Measurements from ENCODE around the gene PPP3R1.

PPP3R1 gene

DNA sequence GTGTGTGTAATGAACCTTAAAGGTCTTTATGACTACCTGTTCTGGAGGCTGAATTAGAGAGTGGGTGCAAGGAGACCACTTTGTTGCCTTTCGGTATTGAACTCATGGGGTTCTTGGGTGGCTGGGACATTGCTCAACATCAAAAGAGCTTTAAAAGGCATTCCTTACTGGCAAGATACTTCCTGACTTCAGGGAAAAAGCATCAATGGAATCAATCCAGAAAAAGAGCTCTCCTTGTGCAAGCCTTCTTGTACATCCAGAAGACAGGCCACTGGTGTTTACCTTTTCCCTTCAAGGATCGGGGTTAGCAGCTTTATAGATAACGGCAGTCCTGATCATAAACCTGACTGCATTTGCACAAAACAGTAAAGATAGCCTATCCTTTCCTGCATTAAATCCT, 85.1 kb downstream of the PPP3R1 start:
- Histone ChIP-seq H3K4me3 (ENCODE audit: low read depth, low read length) (no peak overlapping the region), H3K27ac (ENCODE audit: extremely low read depth, low read depth, low read length) (no peak overlapping the region), H3K9me3 (ENCODE audit: control insufficient read depth, insufficient read depth, low read depth, low read length) (no peaks in the 10 kb centered on the region), H3K36me3 (ENCODE audit: control insufficient read depth in 2 of 2, insufficient read depth in 1 of 2, low read length in 2 of 2) (peaks cover 32 to 74% of the 10 kb centered on the region in 2 experiments), H3K4me1 (ENCODE audit: control insufficient read depth, insufficient read depth, low read length) (peaks cover 7% of the 10 kb centered on the region)
- ChIA-PET POLR2A (interaction anchor here (2.0 kb wide), 1 partner anchor 9 kb away, joined by 7 read pairs; the partner anchor contains the start of gene PNO1), CTCF (interaction anchor here (0.8 to 1.9 kb wide), 5 partner anchors 9 to 114 kb away, joined by 3 to 5 read pairs (median 4); no protein-coding TSS in a partner anchor)
- TF ChIP-seq OSR2 (tag by site-specific recombination; IDR thresholded peaks at IDR 0.05), result no peak
- TF ChIP-seq ZNF792 (tag by site-specific recombination; IDR thresholded peaks at IDR 0.05), result no peak
- no peak for TF ChIP-seq GLIS1 (tag by site-specific recombination; IDR thresholded peaks at IDR 0.05)
- no peak for TF ChIP-seq ZBTB17 (tag by site-specific recombination; IDR thresholded peaks at IDR 0.05)
- no peak for TF ChIP-seq ZNF518A (tag by site-specific recombination; conservative IDR thresholded peaks at IDR 0.05; ENCODE audit: low read depth)
- no peak for TF ChIP-seq ZNF560 (tag by site-specific recombination; IDR thresholded peaks at IDR 0.05; ENCODE audit: borderline replicate concordance)
- TF ChIP-seq FEZF1 (tag by site-specific recombination; IDR thresholded peaks at IDR 0.05), result no peak
- no peak for TF ChIP-seq ZNF623 (tag by site-specific recombination; IDR thresholded peaks at IDR 0.05)
- no peak for TF ChIP-seq ZNF248 (tag by site-specific recombination; IDR thresholded peaks at IDR 0.05)
- TF ChIP-seq HOXD13 (CRISPR knock-in tag; IDR thresholded peaks at IDR 0.05; ENCODE audit: borderline replicate concordance), result no peak
- TF ChIP-seq ZNF544 (tag by site-specific recombination; IDR thresholded peaks at IDR 0.05), result no peak
- TF ChIP-seq PRDM6 (tag by site-specific recombination; IDR thresholded peaks at IDR 0.05), result no peak
- no peak for TF ChIP-seq ZNF791 (tag by site-specific recombination; IDR thresholded peaks at IDR 0.05)
- TF ChIP-seq ZBTB21 (tag by site-specific recombination; IDR thresholded peaks at IDR 0.05), result no peak
- TF ChIP-seq IKZF3 (tag by site-specific recombination; IDR thresholded peaks at IDR 0.05), result no peak

- Histone ChIP-seq H3K27ac (ENCODE audit: extremely low read depth, low read depth, low read length) (no peak overlapping the region), H3K36me3 (ENCODE audit: control insufficient read depth in 2 of 2, insufficient read depth in 1 of 2, low read length in 2 of 2) (peaks cover 50 to 69% of the 10 kb centered on the region in 2 experiments), H3K9me3 (ENCODE audit: control insufficient read depth, insufficient read depth, low read depth, low read length) (no peaks in the 10 kb centered on the region), H3K4me3 (ENCODE audit: low read depth, low read length) (no peak overlapping the region), H3K4me1 (ENCODE audit: control insufficient read depth, insufficient read depth, low read length) (peaks cover 6% of the 10 kb centered on the region)
- ChIA-PET POLR2A (no interaction called here), CTCF (interaction anchor here (0.5 kb wide), 1 partner anchor 586 kb away, joined by 3 read pairs; no protein-coding TSS in a partner anchor)
- TF ChIP-seq ZBTB8A (tag by site-specific recombination; IDR thresholded peaks at IDR 0.05) (no peak), ZBTB20 (tag by site-specific recombination; IDR thresholded peaks at IDR 0.05) (no peak), ZNF2 (tag by site-specific recombination; IDR thresholded peaks at IDR 0.05) (no peak), HOXC10 (CRISPR knock-in tag; IDR thresholded peaks at IDR 0.05) (no peak), KLF10 (tag by site-specific recombination; IDR thresholded peaks at IDR 0.05) (no peak), ZNF169 (tag by site-specific recombination; IDR thresholded peaks at IDR 0.05) (no peak), ZNF302 (tag by site-specific recombination; IDR thresholded peaks at IDR 0.05; ENCODE audit: low read depth) (no peak), ZNF830 (tag by site-specific recombination; IDR thresholded peaks at IDR 0.05; ENCODE audit: low read depth) (no peak), ZNF843 (tag by site-specific recombination; IDR thresholded peaks at IDR 0.05) (no peak), YY2 (tag by site-specific recombination; IDR thresholded peaks at IDR 0.05) (no peak), ZNF239 (tag by site-specific recombination; IDR thresholded peaks at IDR 0.05) (no peak), ZNF394 (tag by site-specific recombination; IDR thresholded peaks at IDR 0.05; ENCODE audit: borderline replicate concordance) (no peak), ZNF157 (tag by site-specific recombination; IDR thresholded peaks at IDR 0.05) (no peak), ZNF792 (tag by site-specific recombination; IDR thresholded peaks at IDR 0.05) (no peak), ZNF501 (tag by site-specific recombination; IDR thresholded peaks at IDR 0.05) (no peak), EGR2 (tag by site-specific recombination; IDR thresholded peaks at IDR 0.05; ENCODE audit: low read depth) (no peak), ZNF19 (tag by site-specific recombination; IDR thresholded peaks at IDR 0.05; ENCODE audit: low read depth) (no peak), GLI2 (tag by site-specific recombination; IDR thresholded peaks at IDR 0.05; ENCODE audit: borderline replicate concordance, low read depth) (no peak), GLI4 (tag by site-specific recombination; IDR thresholded peaks at IDR 0.05) (no peak)
These were observed 88.7 kb downstream of the PPP3R1 start for GRCh38 chr2:68163641-68164040.
